Suprapubic skin (tissue), 4 donors: ENCODE results near the gene NKAIN1.

Source experiments
- POLR2A ChIP-seq, 2 donors: fragments of 450-650 bp; IDR thresholded peaks; one replicate each; pipeline ENCODE4 v1.6.1; 2017; ENCODE audit warnings: antibody characterized with exemption in 2 of 2, mild to moderate bottlenecking in 2 of 2, moderate library complexity in 2 of 2
- POLR2AphosphoS5 ChIP-seq, 3 donors: sonication (generic); formaldehyde crosslinking; IDR thresholded peaks; one replicate each; pipeline ENCODE4 v1.6.1; 2017; ENCODE audit warnings: antibody characterized with exemption in 3 of 3
- TF ChIP-seq, protein P1 (sequence below), 2 donors: fragments of 200-600 bp in 1 of 2; fragments of 450-650 bp in 1 of 2; sonication (generic) in 1 of 2; IDR thresholded peaks; one replicate each; pipeline ENCODE4 v1.5.1; 2016 to 2019; ENCODE audit warnings: antibody characterized with exemption in 2 of 2, mild to moderate bottlenecking in 1 of 2, moderate library complexity in 1 of 2

DNA sequence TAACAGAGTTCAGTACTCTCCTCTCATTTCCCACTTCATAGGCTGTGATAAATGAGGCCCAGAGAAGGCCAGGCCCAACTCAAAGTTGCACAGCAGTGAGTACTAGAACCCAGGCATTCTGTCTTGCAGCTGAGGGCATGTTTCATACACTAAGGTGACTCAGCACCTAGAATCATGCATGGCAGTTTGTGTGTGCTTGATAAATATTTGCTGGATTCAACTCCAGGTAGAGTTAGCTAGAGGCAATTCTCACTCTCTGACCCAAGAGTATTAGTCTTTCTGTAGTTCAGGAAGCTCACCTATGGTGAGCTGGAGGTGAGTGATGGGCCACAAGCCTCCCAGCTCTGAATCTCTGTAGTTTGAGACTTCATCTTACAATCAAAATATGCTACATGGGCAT, 10.7 kb downstream of the NKAIN1 start:
- TF ChIP-seq, protein P1, sequence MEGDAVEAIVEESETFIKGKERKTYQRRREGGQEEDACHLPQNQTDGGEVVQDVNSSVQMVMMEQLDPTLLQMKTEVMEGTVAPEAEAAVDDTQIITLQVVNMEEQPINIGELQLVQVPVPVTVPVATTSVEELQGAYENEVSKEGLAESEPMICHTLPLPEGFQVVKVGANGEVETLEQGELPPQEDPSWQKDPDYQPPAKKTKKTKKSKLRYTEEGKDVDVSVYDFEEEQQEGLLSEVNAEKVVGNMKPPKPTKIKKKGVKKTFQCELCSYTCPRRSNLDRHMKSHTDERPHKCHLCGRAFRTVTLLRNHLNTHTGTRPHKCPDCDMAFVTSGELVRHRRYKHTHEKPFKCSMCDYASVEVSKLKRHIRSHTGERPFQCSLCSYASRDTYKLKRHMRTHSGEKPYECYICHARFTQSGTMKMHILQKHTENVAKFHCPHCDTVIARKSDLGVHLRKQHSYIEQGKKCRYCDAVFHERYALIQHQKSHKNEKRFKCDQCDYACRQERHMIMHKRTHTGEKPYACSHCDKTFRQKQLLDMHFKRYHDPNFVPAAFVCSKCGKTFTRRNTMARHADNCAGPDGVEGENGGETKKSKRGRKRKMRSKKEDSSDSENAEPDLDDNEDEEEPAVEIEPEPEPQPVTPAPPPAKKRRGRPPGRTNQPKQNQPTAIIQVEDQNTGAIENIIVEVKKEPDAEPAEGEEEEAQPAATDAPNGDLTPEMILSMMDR (IDR thresholded peaks at IDR 0.05), result no peak
- TF ChIP-seq POLR2A (IDR thresholded peaks at IDR 0.05), result no peak
- TF ChIP-seq POLR2AphosphoS5 (IDR thresholded peaks at IDR 0.05), result no peak
